HG03025 (cell line): ENCODE measurements around the gene MYCBP2.
"Not testable (repeated sequence)": the region's sequence is repeated elsewhere in the genome, so short reads cannot be mapped to it uniquely, and the experiment has no call there.

Experiments
- ATAC-seq: cut with Tn5 transposase; IDR thresholded peaks from one replicate; pipeline ENCODE4 v1.9.1; 2021; ENCODE audit warnings: mild to moderate bottlenecking, moderate library complexity; ENCODE audit not compliant: unreplicated experiment, low FRiP score

The MYCBP2 gene

GRCh38 chr13:77306458-77306857 lies 20.4 kb downstream of the MYCBP2 start:
- ATAC-seq = no peak

GRCh38 chr13:77305266-77305665 lies 21.6 kb downstream of the MYCBP2 start:
- ATAC-seq = no peak

GRCh38 chr13:77300176-77301037 lies 26.5 kb downstream of the MYCBP2 start:
- no peak for ATAC-seq

DNA sequence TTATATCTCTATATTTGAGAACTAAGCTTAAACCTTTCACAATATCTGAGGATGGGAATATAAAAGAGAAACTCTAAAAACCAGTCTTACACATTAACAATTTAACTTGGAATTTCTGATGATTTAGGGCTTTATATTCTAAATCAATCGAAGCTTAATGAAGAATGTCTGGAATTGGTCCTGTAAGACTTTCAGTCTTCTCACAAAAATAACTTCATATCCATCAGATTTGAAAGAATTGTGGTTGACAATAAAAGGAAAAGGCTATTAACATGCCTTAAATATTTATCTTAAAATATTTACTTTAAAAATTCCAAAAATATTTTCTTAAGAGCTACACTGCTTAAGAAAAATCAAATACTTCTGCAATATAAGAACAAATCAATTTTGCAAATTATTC lies 27.3 kb downstream of the MYCBP2 start:
- ATAC-seq = no peak

GRCh38 chr13:77298426-77298825 lies 28.5 kb downstream of the MYCBP2 start:
- peak; percentile 64 for ATAC-seq

GRCh38 chr13:77291774-77292173 lies 35.1 kb downstream of the MYCBP2 start:
- no peak for ATAC-seq

DNA sequence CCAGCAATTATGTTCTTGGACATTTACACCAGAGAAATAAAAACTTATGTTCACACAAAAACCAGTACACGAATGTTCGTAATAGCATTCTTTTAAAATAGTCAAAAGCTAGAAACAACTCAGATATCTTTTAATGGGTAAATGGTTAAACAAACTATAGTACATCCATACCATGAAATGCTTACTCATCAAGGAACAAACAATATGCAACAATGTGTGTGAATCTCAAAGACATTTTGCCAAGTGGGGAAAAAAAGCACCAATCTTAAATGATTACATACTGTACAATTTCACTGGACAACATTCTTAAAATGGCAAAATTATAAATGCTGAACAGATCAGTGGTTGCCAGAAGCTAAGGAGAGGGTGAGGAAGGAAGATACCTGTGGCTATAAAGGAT lies 36.6 kb downstream of the MYCBP2 start:
- ATAC-seq = no peak

- ATAC-seq = no peak
Observed at GRCh38 chr13:77289851-77290250, 37.0 kb downstream of the MYCBP2 start.

- ATAC-seq = not testable (repeated sequence)
Observed at GRCh38 chr13:77285632-77286031, 41.3 kb downstream of the MYCBP2 start.

DNA sequence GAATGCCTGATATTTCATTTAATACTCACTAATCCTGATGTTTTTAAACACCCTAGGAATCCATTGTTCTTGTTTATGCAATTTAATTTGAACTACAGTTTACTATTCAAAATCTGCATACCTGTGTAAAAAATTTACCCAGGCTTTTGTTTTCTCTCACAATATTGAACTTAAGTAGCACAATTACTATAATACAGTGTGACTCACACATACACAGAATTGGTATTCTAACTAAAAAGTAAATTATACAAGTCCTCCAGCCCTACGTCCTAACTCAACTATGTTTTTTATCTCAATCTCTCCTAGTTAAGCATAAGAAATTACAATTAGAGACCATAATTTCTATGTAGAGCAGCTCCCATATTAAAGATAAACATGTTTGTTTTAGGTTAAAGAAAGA lies 41.8 kb downstream of the MYCBP2 start:
- no peak for ATAC-seq

GRCh38 chr13:77274126-77274525 lies 52.8 kb downstream of the MYCBP2 start:
- ATAC-seq = no peak

DNA sequence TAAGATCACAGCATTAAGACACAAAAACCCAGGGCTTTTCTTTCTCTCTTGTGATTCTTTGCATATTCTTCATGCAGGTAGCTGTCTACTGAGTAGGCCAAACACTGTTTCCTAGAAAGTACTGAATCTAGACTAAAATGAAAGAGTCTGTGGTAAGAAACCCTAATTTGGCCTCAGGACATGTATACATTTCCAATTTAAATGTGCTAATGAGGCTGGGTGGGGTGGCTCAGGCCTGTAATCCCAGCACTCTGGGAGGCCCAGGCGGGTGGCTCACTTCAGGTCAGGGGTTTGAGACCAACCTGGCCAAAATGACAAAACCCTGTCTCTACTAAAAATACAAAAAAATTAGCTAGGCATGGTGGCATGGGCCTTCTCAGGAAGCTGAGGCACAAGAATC lies 57.8 kb downstream of the MYCBP2 start:
- no peak for ATAC-seq

DNA sequence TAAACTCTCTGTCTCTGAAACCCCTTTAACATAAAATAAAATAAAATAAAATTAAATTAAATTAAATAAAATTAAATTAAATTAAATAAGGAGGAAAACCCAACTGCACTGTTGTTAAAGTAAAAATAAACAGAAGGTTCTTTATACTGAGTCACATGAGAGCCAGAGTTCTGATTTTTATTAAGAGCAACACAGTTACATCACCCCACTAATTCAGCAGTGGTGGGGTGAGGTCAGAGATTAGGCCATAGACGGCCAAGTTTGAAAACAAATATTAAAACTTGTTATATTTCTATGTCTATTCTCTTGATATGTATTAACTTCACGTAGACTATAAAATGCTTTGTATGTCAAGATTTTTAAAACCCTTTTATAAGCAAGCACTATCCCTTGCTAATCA lies 59.5 kb downstream of the MYCBP2 start:
- no peak for ATAC-seq

GRCh38 chr13:77265336-77265735 lies 61.6 kb downstream of the MYCBP2 start:
- no peak for ATAC-seq

DNA sequence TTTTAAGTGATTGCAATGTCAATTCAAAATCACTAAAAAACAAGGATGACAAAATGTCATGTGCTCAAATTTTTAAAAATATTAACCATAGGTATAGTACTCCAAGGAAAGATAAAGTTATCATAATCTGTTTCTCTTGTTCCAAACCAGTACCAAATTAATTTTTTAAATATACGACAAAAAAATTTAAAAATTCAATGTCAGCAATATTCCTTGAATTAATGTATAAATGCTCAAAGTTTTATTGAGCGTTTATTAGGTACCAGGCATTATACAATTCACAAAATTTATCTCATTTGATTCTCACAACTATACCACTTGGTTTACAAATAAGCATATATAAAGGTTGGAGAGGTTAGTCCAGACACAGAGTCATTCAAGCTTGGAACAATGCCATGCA lies 64.7 kb downstream of the MYCBP2 start:
- ATAC-seq = no peak

- no peak for ATAC-seq
Observed at GRCh38 chr13:77250975-77251374, 75.9 kb downstream of the MYCBP2 start.

DNA sequence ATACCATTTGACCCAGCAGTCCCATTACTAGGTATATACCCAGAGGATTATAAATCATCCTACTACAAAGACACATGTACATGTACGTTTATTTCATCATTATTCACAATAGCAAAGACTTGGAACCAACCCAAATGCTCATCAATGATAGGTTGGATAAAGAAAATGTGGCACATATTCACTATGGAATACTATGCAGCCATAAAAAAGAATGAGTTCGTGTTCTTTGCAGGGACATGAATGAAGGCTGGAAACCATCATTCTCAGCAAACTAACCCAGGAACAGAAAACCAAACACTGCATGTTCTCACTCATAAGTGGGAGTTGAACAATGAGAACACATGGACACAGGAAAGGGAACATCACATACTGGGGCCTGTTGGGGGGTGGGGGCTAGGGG lies 81.7 kb downstream of the MYCBP2 start:
- ATAC-seq = not testable (repeated sequence)

- no peak for ATAC-seq
Observed at GRCh38 chr13:77239312-77239711, 87.6 kb downstream of the MYCBP2 start.

DNA sequence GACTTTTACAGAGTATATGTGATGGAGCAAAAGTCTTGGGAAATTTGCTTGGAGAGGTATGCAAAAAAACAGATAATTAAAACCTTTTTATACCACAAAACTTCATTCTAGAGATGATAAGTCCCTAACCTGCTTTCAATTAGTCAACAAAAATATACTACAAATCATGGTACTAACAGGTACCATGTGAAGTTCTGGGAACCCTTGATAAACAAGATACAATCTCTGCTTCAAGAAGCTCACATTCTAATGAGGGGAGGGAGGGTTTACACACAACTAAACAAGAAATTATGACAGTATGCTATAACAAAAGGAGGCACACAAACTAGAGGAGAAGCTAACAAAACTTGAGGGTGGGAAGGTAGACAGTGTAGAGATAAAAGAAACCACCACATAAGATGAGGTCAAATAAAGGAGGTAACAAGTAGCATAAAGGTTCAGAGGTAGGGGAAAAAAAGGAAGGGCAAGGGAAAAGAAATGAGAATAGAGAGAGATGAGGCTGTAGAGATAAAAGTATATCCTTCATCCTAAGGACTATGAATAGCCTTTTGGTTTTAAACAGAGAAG lies 91.4 kb downstream of the MYCBP2 start:
- ATAC-seq = no peak

GRCh38 chr13:77233159-77233558 lies 93.7 kb downstream of the MYCBP2 start:
- ATAC-seq = no peak

GRCh38 chr13:77230560-77230959 lies 96.3 kb downstream of the MYCBP2 start:
- no peak for ATAC-seq

- no peak for ATAC-seq
Observed at GRCh38 chr13:77225946-77226345, 100.9 kb downstream of the MYCBP2 start.
